ENCODE data around the gene TBCD.

The TBCD gene

GRCh38 chr17:82872591-82873520 is 121.0 kb downstream of the TBCD start:
- no peak for TF ChIP-seq CTCF (IDR thresholded peaks at IDR 0.05; ENCODE audit: low read depth, low read length, missing control alignments)
- no peak for DNase-seq
- no peak overlapping the region for H3K27ac ChIP-seq
- H3K27me3 ChIP-seq (replicated peaks): no peaks in the 10 kb centered on the region
- peaks cover 7% of the 10 kb centered on the region for H3K36me3 ChIP-seq (replicated peaks)
- in situ Hi-C loops (cut with HindIII; ENCODE audit: low pct_ligation_motif_present, low sequenced_read_pairs): no loop called here
- no peak overlapping the region for H3K4me3 ChIP-seq (ENCODE audit: low read depth, low read length)

- no peak for DNase-seq
- H3K27ac ChIP-seq: no peak overlapping the region
- peaks cover 7% of the 10 kb centered on the region for H3K36me3 ChIP-seq (replicated peaks)
- H3K4me3 ChIP-seq (ENCODE audit: low read depth, low read length): no peak overlapping the region
- no peak for TF ChIP-seq CTCF (IDR thresholded peaks at IDR 0.05; ENCODE audit: low read depth, low read length, missing control alignments)
- in situ Hi-C loops (cut with HindIII; ENCODE audit: low pct_ligation_motif_present, low sequenced_read_pairs): no loop called here
- no peaks in the 10 kb centered on the region for H3K27me3 ChIP-seq (replicated peaks)
These were observed 121.7 kb downstream of the TBCD start for GRCh38 chr17:82873521-82873920.

- H3K27ac ChIP-seq: no peak overlapping the region
- no peak overlapping the region for H3K4me3 ChIP-seq (ENCODE audit: low read depth, low read length)
- no peak for DNase-seq
- H3K36me3 ChIP-seq (replicated peaks): peaks cover 7% of the 10 kb centered on the region
- in situ Hi-C loops (cut with HindIII; ENCODE audit: low pct_ligation_motif_present, low sequenced_read_pairs): no loop called here
- no peak for TF ChIP-seq CTCF (IDR thresholded peaks at IDR 0.05; ENCODE audit: low read depth, low read length, missing control alignments)
- no peaks in the 10 kb centered on the region for H3K27me3 ChIP-seq (replicated peaks)
These were observed 122.4 kb downstream of the TBCD start for GRCh38 chr17:82874011-82874835.

GRCh38 chr17:82875407-82875856 is 123.6 kb downstream of the TBCD start:
- no peak overlapping the region for H3K4me3 ChIP-seq (ENCODE audit: low read depth, low read length)
- in situ Hi-C loops (cut with HindIII; ENCODE audit: low pct_ligation_motif_present, low sequenced_read_pairs): no loop called here

GRCh38 chr17:82876149-82876548 is 124.3 kb downstream of the TBCD start:
- Histone ChIP-seq H3K27me3 (replicated peaks) (no peaks in the 10 kb centered on the region), H3K4me3 (ENCODE audit: low read depth, low read length) (no peak overlapping the region), H3K27ac (no peak overlapping the region), H3K36me3 (replicated peaks) (no peaks in the 10 kb centered on the region)
- in situ Hi-C loops (cut with HindIII; ENCODE audit: low pct_ligation_motif_present, low sequenced_read_pairs): no loop called here
- TF ChIP-seq CTCF (IDR thresholded peaks at IDR 0.05; ENCODE audit: low read depth, low read length, missing control alignments): no peak
- peak; percentile 57 for DNase-seq

More at GRCh38 chr17:82875407-82875856, 123.6 kb downstream of the TBCD start:
- Histone ChIP-seq H3K27ac (no peak overlapping the region), H3K27me3 (replicated peaks) (no peaks in the 10 kb centered on the region), H3K36me3 (replicated peaks) (peaks cover 5% of the 10 kb centered on the region)
- no peak for DNase-seq
- TF ChIP-seq CTCF (IDR thresholded peaks at IDR 0.05; ENCODE audit: low read depth, low read length, missing control alignments): no peak
